Liver (tissue), 3 donors: ENCODE measurements around the gene PPP6R3.

Source experiments
- EGR1 ChIP-seq, 2 donors: IDR thresholded peaks; 2 replicates each; pipeline ENCODE4 v1.6.1; 2016 to 2018; ENCODE audit warnings: antibody characterized with exemption in 2 of 2, low read depth in 2 of 2
- RAD21 ChIP-seq, 2 donors: IDR thresholded peaks; 2 replicates each; pipeline ENCODE4 v1.6.1; 2016; ENCODE audit warnings: antibody characterized with exemption in 2 of 2, mild to moderate bottlenecking in 2 of 2
- SP1 ChIP-seq: IDR thresholded peaks from 2 replicates; pipeline ENCODE4 v1.6.1; 2018; ENCODE audit warnings: antibody characterized with exemption, mild to moderate bottlenecking
- TAF1 ChIP-seq: conservative IDR thresholded peaks from 2 replicates; pipeline ENCODE4 v1.6.1; 2016; ENCODE audit warnings: antibody characterized with exemption, mild to moderate bottlenecking
- TF ChIP-seq, protein P1 (sequence below): fragments of 150-350 bp; IDR thresholded peaks from 2 replicates; pipeline ENCODE4 v1.5.1; 2017; ENCODE audit warnings: improper control_type of control experiment, low read depth, low read length; ENCODE audit not compliant: missing input control
- TF ChIP-seq, protein P2 (sequence below): IDR thresholded peaks from 2 replicates; pipeline ENCODE4 v1.6.1; 2016; ENCODE audit warnings: antibody characterized with exemption
- TF ChIP-seq, protein P3 (sequence below): IDR thresholded peaks from 2 replicates; pipeline ENCODE4 v1.6.1; 2016; ENCODE audit warnings: antibody characterized with exemption
- TF ChIP-seq, protein P4 (sequence below): IDR thresholded peaks from 2 replicates; pipeline ENCODE4 v1.6.1; 2016; ENCODE audit warnings: antibody characterized with exemption
- donor health status: healthy.
- donor health status: healthy.

DNA sequence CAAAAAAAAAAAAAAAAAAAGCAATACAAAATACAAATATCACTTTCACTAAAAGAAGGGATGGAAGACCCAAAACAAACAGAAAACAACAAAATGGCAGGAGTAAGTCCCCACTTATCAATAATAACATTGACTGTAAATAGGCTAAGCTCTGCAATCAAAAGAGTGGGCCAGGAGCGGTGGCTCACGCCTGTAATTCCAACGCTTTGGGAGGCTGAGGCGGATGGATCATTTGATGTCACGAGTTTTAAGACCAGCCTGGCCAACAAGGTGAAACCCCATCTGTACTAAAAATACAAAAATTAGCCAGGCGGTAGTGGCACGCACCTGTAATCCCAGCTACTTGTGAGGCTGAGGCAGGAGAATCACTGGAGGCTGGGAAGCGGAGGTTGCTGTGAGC lies 9.8 kb upstream of the PPP6R3 start:
- TF ChIP-seq, protein P1, sequence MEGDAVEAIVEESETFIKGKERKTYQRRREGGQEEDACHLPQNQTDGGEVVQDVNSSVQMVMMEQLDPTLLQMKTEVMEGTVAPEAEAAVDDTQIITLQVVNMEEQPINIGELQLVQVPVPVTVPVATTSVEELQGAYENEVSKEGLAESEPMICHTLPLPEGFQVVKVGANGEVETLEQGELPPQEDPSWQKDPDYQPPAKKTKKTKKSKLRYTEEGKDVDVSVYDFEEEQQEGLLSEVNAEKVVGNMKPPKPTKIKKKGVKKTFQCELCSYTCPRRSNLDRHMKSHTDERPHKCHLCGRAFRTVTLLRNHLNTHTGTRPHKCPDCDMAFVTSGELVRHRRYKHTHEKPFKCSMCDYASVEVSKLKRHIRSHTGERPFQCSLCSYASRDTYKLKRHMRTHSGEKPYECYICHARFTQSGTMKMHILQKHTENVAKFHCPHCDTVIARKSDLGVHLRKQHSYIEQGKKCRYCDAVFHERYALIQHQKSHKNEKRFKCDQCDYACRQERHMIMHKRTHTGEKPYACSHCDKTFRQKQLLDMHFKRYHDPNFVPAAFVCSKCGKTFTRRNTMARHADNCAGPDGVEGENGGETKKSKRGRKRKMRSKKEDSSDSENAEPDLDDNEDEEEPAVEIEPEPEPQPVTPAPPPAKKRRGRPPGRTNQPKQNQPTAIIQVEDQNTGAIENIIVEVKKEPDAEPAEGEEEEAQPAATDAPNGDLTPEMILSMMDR: no peak
- no peak for TF ChIP-seq TAF1
- TF ChIP-seq SP1: no peak
- TF ChIP-seq, protein P2, sequence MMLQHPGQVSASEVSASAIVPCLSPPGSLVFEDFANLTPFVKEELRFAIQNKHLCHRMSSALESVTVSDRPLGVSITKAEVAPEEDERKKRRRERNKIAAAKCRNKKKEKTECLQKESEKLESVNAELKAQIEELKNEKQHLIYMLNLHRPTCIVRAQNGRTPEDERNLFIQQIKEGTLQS: no peak
- TF ChIP-seq, protein P3, sequence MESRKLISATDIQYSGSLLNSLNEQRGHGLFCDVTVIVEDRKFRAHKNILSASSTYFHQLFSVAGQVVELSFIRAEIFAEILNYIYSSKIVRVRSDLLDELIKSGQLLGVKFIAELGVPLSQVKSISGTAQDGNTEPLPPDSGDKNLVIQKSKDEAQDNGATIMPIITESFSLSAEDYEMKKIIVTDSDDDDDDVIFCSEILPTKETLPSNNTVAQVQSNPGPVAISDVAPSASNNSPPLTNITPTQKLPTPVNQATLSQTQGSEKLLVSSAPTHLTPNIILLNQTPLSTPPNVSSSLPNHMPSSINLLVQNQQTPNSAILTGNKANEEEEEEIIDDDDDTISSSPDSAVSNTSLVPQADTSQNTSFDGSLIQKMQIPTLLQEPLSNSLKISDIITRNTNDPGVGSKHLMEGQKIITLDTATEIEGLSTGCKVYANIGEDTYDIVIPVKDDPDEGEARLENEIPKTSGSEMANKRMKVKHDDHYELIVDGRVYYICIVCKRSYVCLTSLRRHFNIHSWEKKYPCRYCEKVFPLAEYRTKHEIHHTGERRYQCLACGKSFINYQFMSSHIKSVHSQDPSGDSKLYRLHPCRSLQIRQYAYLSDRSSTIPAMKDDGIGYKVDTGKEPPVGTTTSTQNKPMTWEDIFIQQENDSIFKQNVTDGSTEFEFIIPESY: no peak
- TF ChIP-seq EGR1 (IDR thresholded peaks at IDR 0.05; ENCODE audit: low read depth in 2 of 2): no peak
- TF ChIP-seq RAD21 (IDR thresholded peaks at IDR 0.05): no peak
- TF ChIP-seq, protein P4, sequence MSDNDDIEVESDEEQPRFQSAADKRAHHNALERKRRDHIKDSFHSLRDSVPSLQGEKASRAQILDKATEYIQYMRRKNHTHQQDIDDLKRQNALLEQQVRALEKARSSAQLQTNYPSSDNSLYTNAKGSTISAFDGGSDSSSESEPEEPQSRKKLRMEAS: no peak
